CD4-positive, CD25-positive, alpha-beta regulatory T cell (primary cell): ENCODE results near the gene NXPE1. TPM values are rescaled to one million over a fixed set of nuclear protein-coding genes. Genes with fewer than 3 reads are reported as not detected.
"Not testable (repeated sequence)": the region's sequence is repeated elsewhere in the genome, so short reads cannot be mapped to it uniquely, and the experiment has no call there.

Experiments used
- ATAC-seq, 2 donors: fragments of 150-1000 bp; cut with Tn5 transposase; one replicate each; pipeline ENCODE4 v1.10.0; 2021; ENCODE audit warnings: low read depth in 2 of 2, moderate number of reproducible peaks in 2 of 2, moderate library complexity in 1 of 2
- DNase-seq, 3 donors: peaks; one replicate each; pipeline versions ENCODE4 v3.0.0 to v3.0.0-alpha.2; 2012 to 2022; ENCODE audit warnings: mixed read lengths in 1 of 3
- H3K27ac ChIP-seq: one replicate; pipeline ENCODE4 v1.7.0; 2013; ENCODE audit warnings: mild to moderate bottlenecking, low read length; ENCODE audit not compliant: insufficient read depth, poor library complexity, severe bottlenecking
- H3K27me3 ChIP-seq: one replicate; pipeline ENCODE4 v1.7.0; 2013; ENCODE audit warnings: low read length; ENCODE audit not compliant: control insufficient read depth, insufficient read depth
- H3K36me3 ChIP-seq: one replicate; pipeline ENCODE4 v1.7.0; 2013; ENCODE audit warnings: mild to moderate bottlenecking, low read length, moderate library complexity; ENCODE audit not compliant: control insufficient read depth, insufficient read depth
- H3K4me1 ChIP-seq: 2 replicates; pipeline ENCODE4 v1.7.0; 2013; ENCODE audit warnings: mild to moderate bottlenecking, low read length; ENCODE audit not compliant: insufficient read depth, control insufficient read depth, poor library complexity, severe bottlenecking
- H3K4me3 ChIP-seq: one replicate; pipeline ENCODE4 v1.7.0; 2013; ENCODE audit warnings: low read depth, mild to moderate bottlenecking, low read length, moderate library complexity
- H3K9me3 ChIP-seq, 2 experiments: 1 replicate in 1 of 2; 2 replicates in 1 of 2; pipeline ENCODE4 v1.7.0; 2013; ENCODE audit warnings: low read length in 2 of 2, mild to moderate bottlenecking in 1 of 2, moderate library complexity in 1 of 2; ENCODE audit not compliant: control insufficient read depth in 2 of 2
- H3K27ac Mint-ChIP-seq, 3 donors: one replicate each; pipeline ENCODE4 v1.8.0; 2020 to 2022; ENCODE audit warnings: mild to moderate bottlenecking in 3 of 3, mixed read lengths in 3 of 3, moderate library complexity in 2 of 3
- H3K27me3 Mint-ChIP-seq: one replicate; pipeline ENCODE4 v1.8.0; 2022; ENCODE audit warnings: mild to moderate bottlenecking, mixed read lengths
- H3K36me3 Mint-ChIP-seq: one replicate; pipeline ENCODE4 v1.8.0; 2020; ENCODE audit warnings: mixed read lengths
- H3K4me1 Mint-ChIP-seq, 4 donors: one replicate each; pipeline ENCODE4 v1.8.0; 2020 to 2022; ENCODE audit warnings: mixed read lengths in 4 of 4, mild to moderate bottlenecking in 1 of 4
- H3K4me3 Mint-ChIP-seq, 4 donors: one replicate each; pipeline ENCODE4 v1.8.0; 2020 to 2022; ENCODE audit warnings: mild to moderate bottlenecking in 4 of 4, mixed read lengths in 4 of 4, moderate library complexity in 3 of 4
- H3K9me3 Mint-ChIP-seq, 7 donors: one replicate each; pipeline ENCODE4 v1.8.0; 2020 to 2022; ENCODE audit warnings: mixed read lengths in 7 of 7, mild to moderate bottlenecking in 3 of 7, moderate library complexity in 2 of 7
- polyA plus RNA-seq, 4 donors: library from polyadenylated mRNA; unstranded; fragments of 300-500 nt; fragmentation: Illumina TruSeq; gene quantifications; one replicate each; pipeline ENCODE4 v1.2.3, GENCODE V29; 2021
- total RNA-seq: library from RNA; stranded (reverse); gene quantifications from one replicate; pipeline ENCODE4 v1.2.3, GENCODE V29; 2022

The NXPE1 gene
- total and polyA plus RNA-seq, 5 donors from 2014 or later: not detected

DNA sequence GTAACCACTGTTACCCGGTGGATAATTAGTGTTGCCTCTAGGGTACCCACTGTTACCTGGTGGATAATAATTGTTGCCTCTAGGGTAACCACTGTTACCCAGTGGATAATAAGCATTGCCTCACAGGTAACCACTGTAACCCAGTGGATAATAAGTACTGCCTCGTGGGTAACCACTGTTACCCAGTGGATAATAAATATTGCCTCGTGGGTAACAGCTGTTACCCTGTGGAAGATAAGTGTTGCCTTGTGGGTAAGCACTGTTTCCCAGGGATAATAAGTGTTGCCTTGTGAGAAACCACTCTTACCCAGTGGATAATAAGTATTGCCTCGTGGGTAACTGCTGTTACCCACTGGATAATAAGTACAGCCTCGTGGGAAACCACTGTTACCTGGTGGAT lies 45.2 kb upstream of the NXPE1 start:
- Mint-ChIP-seq H3K27ac (no peak overlapping the region), H3K4me1 (no peaks in the 10 kb centered on the region), H3K27me3 (no peaks in the 10 kb centered on the region), H3K9me3 (peaks cover 0 to 5% (median 0%) of the 10 kb centered on the region in 7 donors), H3K4me3 (no peak overlapping the region), H3K36me3 (no peaks in the 10 kb centered on the region)
- DNase-seq (no peak), ATAC-seq (no peak)
- Histone ChIP-seq H3K4me3 (no peak overlapping the region), H3K27me3 (no peaks in the 10 kb centered on the region), H3K36me3 (no peaks in the 10 kb centered on the region), H3K27ac (no peak overlapping the region), H3K4me1 (no peaks in the 10 kb centered on the region), H3K9me3 (no peaks in the 10 kb centered on the region)

DNA sequence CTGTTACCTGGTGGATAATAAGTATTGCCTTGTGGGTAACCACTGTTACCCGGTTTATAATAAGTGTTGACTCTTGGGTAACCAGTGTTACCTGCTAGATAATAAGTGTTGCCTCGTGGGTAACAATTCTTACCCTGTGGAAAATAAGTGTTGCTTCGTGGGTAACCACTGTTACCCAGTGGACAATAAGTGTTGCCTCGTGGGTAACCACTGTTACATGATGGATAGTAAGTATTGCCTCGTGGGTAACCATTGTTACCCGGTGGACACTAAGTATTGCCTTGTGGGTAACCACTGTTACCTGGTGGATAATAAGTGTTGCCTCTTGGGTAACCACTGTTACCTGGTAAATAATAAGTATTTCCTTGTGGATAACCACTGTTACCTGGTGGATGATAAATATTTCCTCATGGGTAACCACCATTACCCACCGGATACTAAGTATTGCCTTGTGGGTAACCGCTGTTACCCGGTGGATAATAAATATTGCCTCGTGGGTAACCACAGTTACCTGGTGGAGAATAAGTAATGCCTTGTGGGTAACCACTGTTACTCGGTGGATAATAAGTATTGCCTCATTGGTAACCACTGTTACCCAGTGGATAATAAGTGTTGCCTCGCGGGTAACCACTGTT lies 44.6 kb upstream of the NXPE1 start:
- Mint-ChIP-seq H3K9me3 (peaks cover 0 to 5% (median 0%) of the 10 kb centered on the region in 7 donors), H3K27ac (no peak overlapping the region), H3K36me3 (no peaks in the 10 kb centered on the region), H3K4me1 (no peaks in the 10 kb centered on the region), H3K27me3 (no peaks in the 10 kb centered on the region), H3K4me3 (no peak overlapping the region)
- Histone ChIP-seq H3K9me3 (no peaks in the 10 kb centered on the region), H3K36me3 (no peaks in the 10 kb centered on the region), H3K27ac (no peak overlapping the region), H3K4me3 (no peak overlapping the region), H3K27me3 (no peaks in the 10 kb centered on the region), H3K4me1 (no peaks in the 10 kb centered on the region)
- DNase-seq (no peak), ATAC-seq (no peak)

DNA sequence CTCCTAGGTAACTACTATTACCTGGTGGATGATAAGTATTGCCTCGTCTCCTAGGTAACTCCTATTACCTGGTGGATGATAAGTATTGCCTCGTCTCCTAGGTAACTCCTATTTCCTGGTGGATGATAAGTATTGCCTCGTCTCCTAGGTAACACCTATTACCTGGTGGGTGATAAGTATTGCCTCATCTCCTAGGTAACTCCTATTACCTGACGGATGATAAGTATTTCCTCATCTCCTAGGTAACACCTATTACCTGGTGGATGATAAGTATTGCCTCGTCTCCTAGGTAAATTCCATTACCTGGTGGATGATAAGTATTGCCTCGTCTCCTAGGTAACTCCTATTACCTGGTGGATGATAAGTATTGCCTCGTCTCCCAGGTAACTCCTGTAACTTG lies 43.5 kb upstream of the NXPE1 start:
- H3K4me1 Mint-ChIP-seq, H3K27ac Mint-ChIP-seq, H3K36me3 Mint-ChIP-seq, H3K4me1 ChIP-seq, H3K4me3 ChIP-seq, H3K36me3 ChIP-seq, H3K27me3 ChIP-seq, H3K27ac ChIP-seq, H3K27me3 Mint-ChIP-seq, H3K4me3 Mint-ChIP-seq, H3K9me3 Mint-ChIP-seq, H3K9me3 ChIP-seq, ATAC-seq: not testable (repeated sequence)
- peak in 1 of 3 donors; percentile 2 for DNase-seq

DNA sequence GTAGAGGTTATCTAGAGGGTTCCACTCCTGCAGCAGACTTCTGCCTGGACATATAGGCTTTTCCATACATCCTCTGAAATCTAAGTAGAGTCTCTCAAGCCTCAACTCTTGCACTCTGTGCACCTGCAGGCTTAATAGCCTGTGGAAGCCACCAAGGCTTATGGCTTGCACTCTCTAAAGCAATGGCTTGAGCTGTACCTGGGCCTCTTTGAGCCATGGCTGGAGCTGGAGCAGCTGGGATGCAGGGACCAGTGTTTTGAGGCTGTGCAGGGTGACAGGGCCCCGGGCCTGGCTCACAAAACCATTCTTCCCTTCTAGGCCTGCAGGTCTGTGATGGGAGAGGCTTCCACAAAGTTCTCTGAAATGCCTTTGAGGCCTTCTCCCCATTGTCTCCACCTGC lies 38.8 kb upstream of the NXPE1 start:
- Mint-ChIP-seq H3K4me3 (no peak overlapping the region), H3K36me3 (no peaks in the 10 kb centered on the region), H3K27ac (no peak overlapping the region), H3K9me3 (no peaks in the 10 kb centered on the region), H3K4me1 (no peaks in the 10 kb centered on the region), H3K27me3 (no peaks in the 10 kb centered on the region)
- Histone ChIP-seq H3K36me3 (no peaks in the 10 kb centered on the region), H3K27me3 (no peaks in the 10 kb centered on the region), H3K9me3 (no peaks in the 10 kb centered on the region), H3K4me1 (no peaks in the 10 kb centered on the region), H3K27ac (no peak overlapping the region), H3K4me3 (no peak overlapping the region)
- no peak for ATAC-seq
- no peak for DNase-seq

GRCh38 chr11:114596175-114596919 lies 36.7 kb upstream of the NXPE1 start:
- ATAC-seq (no peak), DNase-seq (no peak)
- Histone ChIP-seq H3K27me3 (no peaks in the 10 kb centered on the region), H3K27ac (no peak overlapping the region), H3K9me3 (no peaks in the 10 kb centered on the region), H3K4me3 (no peak overlapping the region), H3K4me1 (no peaks in the 10 kb centered on the region), H3K36me3 (no peaks in the 10 kb centered on the region)
- no peaks in the 10 kb centered on the region for H3K36me3 Mint-ChIP-seq
- H3K27me3 Mint-ChIP-seq: no peaks in the 10 kb centered on the region
- H3K4me3 Mint-ChIP-seq: no peak overlapping the region
- no peak overlapping the region for H3K27ac Mint-ChIP-seq
- no peaks in the 10 kb centered on the region for H3K4me1 Mint-ChIP-seq
- peaks cover 0 to 4% (median 0%) of the 10 kb centered on the region in 7 donors for H3K9me3 Mint-ChIP-seq

DNA sequence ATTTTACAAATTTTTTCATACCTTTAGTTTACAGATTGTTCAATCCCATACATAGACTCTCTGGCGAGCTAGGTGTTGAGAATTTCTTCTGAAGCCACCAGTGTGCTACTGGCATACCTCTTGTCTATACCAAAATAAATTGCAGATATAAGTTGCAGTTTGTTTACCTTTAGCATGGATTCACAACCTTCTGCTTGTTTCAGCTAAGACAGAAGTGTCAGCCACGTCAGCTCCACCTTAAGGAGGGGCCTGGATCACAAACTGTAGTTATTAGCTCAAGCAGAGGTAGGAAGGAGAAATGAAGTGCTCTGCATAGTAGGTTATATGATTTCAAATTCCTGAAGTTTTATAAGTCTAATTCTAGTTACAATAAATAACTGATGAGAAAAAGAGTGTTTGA lies 35.9 kb upstream of the NXPE1 start, which contains the start of gene NXPE4:
TSS of gene NXPE4 (minus strand) at position 216 of the 400 bp plus-strand sequence. CDS start 1,027 bp downstream, outside the sequence.
- Mint-ChIP-seq H3K36me3 (no peaks in the 10 kb centered on the region), H3K4me3 (no peak within 1 kb of the TSS), H3K27ac (no peak within 1 kb of the TSS), H3K9me3 (peaks cover 0 to 4% (median 0%) of the 10 kb centered on the region in 7 donors), H3K27me3 (no peaks in the 10 kb centered on the region), H3K4me1 (no peaks in the 10 kb centered on the region)
- no peak for ATAC-seq
- Histone ChIP-seq H3K36me3 (no peaks in the 10 kb centered on the region), H3K27ac (no peak within 1 kb of the TSS), H3K4me3 (no peak within 1 kb of the TSS), H3K27me3 (no peaks in the 10 kb centered on the region), H3K9me3 (no peaks in the 10 kb centered on the region), H3K4me1 (no peaks in the 10 kb centered on the region)
- no peak for DNase-seq

- Mint-ChIP-seq H3K27me3 (no peaks in the 10 kb centered on the region), H3K4me1 (no peaks in the 10 kb centered on the region), H3K4me3 (no peak overlapping the region), H3K9me3 (peaks cover 0 to 4% (median 0%) of the 10 kb centered on the region in 7 donors), H3K36me3 (no peaks in the 10 kb centered on the region), H3K27ac (no peak overlapping the region)
- no peak for ATAC-seq
- H3K4me1 ChIP-seq: no peaks in the 10 kb centered on the region
- DNase-seq: no peak
- no peak overlapping the region for H3K27ac ChIP-seq
- H3K36me3 ChIP-seq: no peaks in the 10 kb centered on the region
- H3K9me3 ChIP-seq: no peaks in the 10 kb centered on the region
- no peak overlapping the region for H3K4me3 ChIP-seq
- H3K27me3 ChIP-seq: no peaks in the 10 kb centered on the region
Measured at GRCh38 chr11:114594703-114595102, 35.0 kb upstream of the NXPE1 start.
